Body of pancreas (tissue), 4 donors: ENCODE data around the gene DDX10.

Experiments used
- POLR2A ChIP-seq, 3 donors: fragments of 450-650 bp; IDR thresholded peaks; one replicate each; pipeline ENCODE4 v1.6.1; 2016; ENCODE audit warnings: antibody characterized with exemption in 3 of 3, mild to moderate bottlenecking in 2 of 3
- TF ChIP-seq, protein P1 (sequence below), 7 experiments: fragments of 450-650 bp in 4 of 7; fragments of 200-600 bp in 3 of 7; sonication (generic) in 3 of 7; IDR thresholded peaks; one replicate each; pipeline ENCODE4 v1.5.1; 2016 to 2019; ENCODE audit warnings: antibody characterized with exemption in 7 of 7

DNA sequence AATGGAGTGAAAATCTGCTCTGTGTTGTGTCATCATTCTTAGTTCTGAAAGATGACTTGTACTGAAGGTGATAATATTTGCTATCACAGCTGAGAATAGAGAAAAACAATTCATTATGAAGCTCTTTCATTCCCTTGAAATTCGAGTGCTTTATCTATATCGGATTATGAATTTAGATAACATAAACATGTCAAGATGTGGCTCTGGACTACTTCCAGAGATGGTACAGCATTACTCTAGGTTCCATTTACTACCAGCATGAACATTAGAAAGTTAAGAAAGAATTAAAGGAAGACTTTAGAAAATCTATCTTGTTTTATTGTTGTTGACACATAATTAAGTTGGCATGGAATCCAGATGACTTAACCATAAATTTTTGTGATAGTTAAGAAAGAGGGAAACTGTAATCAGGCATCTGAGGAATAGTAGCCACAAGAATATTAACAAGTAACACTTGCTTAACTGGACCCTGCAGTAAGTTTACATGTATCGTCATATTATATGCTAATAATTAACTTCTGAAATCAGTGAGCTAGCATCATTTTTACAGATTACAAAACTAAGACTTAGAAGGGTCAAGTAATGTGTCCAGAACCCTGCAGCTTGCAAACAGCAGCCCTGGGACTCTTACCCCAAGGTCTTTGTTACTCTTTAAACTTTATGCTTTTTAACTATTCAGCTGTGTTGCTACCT lies 182.6 kb downstream of the DDX10 start:
- no peak for TF ChIP-seq POLR2A (IDR thresholded peaks at IDR 0.05)
- TF ChIP-seq, protein P1, sequence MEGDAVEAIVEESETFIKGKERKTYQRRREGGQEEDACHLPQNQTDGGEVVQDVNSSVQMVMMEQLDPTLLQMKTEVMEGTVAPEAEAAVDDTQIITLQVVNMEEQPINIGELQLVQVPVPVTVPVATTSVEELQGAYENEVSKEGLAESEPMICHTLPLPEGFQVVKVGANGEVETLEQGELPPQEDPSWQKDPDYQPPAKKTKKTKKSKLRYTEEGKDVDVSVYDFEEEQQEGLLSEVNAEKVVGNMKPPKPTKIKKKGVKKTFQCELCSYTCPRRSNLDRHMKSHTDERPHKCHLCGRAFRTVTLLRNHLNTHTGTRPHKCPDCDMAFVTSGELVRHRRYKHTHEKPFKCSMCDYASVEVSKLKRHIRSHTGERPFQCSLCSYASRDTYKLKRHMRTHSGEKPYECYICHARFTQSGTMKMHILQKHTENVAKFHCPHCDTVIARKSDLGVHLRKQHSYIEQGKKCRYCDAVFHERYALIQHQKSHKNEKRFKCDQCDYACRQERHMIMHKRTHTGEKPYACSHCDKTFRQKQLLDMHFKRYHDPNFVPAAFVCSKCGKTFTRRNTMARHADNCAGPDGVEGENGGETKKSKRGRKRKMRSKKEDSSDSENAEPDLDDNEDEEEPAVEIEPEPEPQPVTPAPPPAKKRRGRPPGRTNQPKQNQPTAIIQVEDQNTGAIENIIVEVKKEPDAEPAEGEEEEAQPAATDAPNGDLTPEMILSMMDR (IDR thresholded peaks at IDR 0.05) = no peak
